Smooth muscle cell of trachea (primary cell): ENCODE data around the gene DEF6. TPM values are rescaled to one million over a fixed set of nuclear protein-coding genes. Genes with fewer than 3 reads are reported as not detected.

ENCODE experiments used
- total RNA-seq: library from RNA; depleted of rRNA; stranded (reverse); fragments of >200 nt; gene quantifications from 2 replicates; pipeline ENCODE4 v1.2.1, GENCODE V29; 2014

Gene DEF6
- 0.50 and 0.87 TPM in 2 replicates for total RNA-seq

GRCh38 chr6:35297601-35298481 is at the start of gene DEF6:
Gene DEF6, plus strand, starts transcription at chr6:35297818. Its CDS starts 39 bp downstream, at chr6:35297857.

GRCh38 chr6:35259194-35259947 is 38.2 kb upstream of the DEF6 start, which contains the start of gene ZNF76:
Gene ZNF76, plus strand, starts transcription at chr6:35259735. Its CDS starts 21,417 bp downstream, at chr6:35281152.

GRCh38 chr6:35342258-35343091 is 44.9 kb downstream of the DEF6 start, which contains the start of gene PPARD:
Gene PPARD, plus strand, starts transcription at chr6:35342558. Its CDS starts 68,530 bp downstream, at chr6:35411088.

Other genes starting within 250 kb of the DEF6 start
- 0.15 TPM in 1 of 2 replicates, not detected in the other for gene TCP11, start 156.5 kb upstream of the DEF6 start, total RNA-seq
- 0.44 and 1.5 TPM in 2 replicates for gene SCUBE3, start 83.9 kb upstream of the DEF6 start, total RNA-seq
- gene ZNF76, start 38.1 kb upstream of the DEF6 start, total RNA-seq, result 20.9 and 21.0 TPM in 2 replicates
- 11.2 and 11.7 TPM in 2 replicates for gene PPARD, start 44.7 kb downstream of the DEF6 start, total RNA-seq
- gene FANCE, start 154.5 kb downstream of the DEF6 start, total RNA-seq, result 6.3 and 7.6 TPM in 2 replicates
- 1,896 and 2,774 TPM in 2 replicates for gene RPL10A, start 170.6 kb downstream of the DEF6 start, total RNA-seq
- gene TEAD3, start 199.3 kb downstream of the DEF6 start, total RNA-seq, result 12.9 and 13.5 TPM in 2 replicates
- gene TULP1, start 215.1 kb downstream of the DEF6 start, total RNA-seq, result 0.17 TPM in 1 of 2 replicates, not detected in the other